COR-L47 (cell line): ENCODE data around the gene ANKRD13B.

Experiments
- DNase-seq: peaks from one replicate; lab custom pipeline; 2025; lab: John Stamatoyannopoulos, UW

The ANKRD13B gene

GRCh38 chr17:29594519-29595090 is 1.7 kb downstream of the ANKRD13B start:
- DNase-seq: no peak

DNA sequence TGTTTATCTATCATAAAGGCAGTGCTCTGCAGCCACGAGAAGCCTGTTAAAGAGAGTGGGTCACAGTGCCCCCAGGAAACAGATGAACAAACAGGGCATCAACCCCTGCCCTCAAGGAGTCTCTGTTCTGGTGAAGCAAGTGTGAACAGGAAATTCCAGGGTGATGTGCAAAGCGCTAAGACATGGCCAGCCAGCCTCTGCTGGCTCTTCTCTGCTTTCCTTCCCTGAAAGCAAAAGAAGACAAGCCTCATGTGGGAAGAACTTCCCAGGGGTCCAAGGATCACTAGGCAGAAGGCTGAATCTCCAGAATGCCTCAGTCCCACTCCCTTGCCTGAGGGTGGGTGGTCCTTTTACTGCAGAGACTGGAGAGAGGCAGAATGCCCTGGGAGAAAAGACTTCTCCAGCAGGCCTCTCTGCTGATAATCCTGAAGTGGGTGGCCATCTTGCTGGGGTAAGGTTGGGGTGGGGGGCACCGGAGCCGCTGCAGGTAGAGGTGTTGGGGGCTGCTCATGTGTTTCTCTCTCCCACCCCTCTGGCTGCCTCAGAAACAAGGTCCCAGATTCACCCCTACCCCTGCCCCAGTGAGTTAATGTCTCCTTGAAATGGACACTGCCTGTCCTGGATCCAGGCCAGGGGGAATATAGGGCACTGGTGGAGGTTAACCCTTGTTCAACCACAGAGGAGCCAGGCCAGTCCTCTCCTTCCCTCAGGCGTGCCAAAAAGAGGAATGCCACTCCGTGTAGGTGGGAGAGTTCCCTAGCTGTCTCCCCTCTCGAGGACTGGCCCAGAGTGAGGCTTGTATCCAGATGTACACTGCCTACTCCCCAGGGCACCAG is 2.4 kb downstream of the ANKRD13B start:
- DNase-seq: no peak

GRCh38 chr17:29595943-29596774 is 3.2 kb downstream of the ANKRD13B start:
- DNase-seq: no peak

GRCh38 chr17:29596811-29597210 is 3.9 kb downstream of the ANKRD13B start:
- DNase-seq: no peak

DNA sequence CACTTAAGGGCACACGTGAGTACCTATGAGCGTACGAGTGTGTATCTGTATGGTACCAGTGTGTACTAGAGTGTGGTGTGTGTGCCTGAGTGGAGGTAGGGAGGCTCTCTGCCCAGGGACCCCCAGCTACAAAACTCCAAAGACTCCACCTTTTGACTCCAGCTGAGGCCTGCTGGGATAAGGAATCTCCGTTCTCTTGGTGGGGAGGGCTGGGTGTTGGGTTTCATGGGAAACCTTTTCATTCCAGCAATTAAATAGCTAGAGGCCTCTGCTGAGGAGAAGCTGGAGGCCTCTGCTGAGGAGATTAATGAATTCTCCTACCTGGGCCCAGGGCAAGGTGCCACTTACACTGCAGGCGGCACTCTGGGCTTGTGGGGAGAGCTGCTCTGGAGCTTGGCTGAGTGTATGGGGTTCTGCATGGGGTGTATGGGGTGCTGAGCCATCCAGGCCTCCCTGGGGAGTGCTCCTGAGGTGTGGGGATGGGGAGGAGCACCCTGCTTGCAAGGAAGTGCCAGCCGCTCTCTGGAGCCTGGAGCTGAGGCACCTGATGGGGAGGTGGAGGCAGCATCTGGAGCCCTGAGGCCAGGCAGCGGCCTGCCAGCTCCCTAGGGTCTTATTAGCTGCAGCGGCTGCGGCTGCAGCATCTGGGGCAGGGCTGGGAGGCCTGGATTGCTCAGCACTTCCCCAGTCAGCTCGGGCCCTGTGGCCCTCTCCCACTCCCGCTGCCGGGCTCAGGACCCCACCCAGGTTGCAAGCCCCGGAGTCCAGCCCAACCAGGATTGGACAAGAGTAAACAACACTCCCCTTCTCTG is 4.6 kb downstream of the ANKRD13B start:
- no peak for DNase-seq

DNA sequence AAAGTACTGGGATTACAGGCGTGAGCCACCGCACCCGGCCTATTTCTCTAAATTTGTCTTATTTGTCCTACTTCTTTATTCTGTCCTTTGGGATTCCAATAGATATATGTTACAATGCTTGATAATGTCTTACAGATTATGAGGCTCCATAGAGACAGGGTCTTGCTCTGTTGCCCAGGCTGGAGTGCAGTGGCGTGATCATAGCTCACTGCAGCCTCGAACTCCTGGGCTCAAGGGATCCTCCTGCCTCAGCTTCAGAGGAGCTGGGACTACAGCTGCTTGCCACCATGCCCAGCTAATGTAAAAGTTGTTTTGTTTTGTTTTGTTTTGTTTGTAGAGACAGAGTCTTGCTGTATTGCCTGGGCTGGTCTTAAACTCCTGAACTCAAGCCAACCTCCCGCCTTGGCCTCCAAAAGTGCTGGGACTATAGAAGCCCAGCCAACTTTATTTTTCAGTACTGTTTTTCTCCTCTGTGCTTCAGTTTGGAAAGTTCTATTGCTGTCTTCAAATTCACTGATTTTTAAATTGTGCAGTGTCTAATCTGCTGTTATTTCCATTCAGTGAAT is 10.3 kb downstream of the ANKRD13B start:
- DNase-seq: no peak

DNA sequence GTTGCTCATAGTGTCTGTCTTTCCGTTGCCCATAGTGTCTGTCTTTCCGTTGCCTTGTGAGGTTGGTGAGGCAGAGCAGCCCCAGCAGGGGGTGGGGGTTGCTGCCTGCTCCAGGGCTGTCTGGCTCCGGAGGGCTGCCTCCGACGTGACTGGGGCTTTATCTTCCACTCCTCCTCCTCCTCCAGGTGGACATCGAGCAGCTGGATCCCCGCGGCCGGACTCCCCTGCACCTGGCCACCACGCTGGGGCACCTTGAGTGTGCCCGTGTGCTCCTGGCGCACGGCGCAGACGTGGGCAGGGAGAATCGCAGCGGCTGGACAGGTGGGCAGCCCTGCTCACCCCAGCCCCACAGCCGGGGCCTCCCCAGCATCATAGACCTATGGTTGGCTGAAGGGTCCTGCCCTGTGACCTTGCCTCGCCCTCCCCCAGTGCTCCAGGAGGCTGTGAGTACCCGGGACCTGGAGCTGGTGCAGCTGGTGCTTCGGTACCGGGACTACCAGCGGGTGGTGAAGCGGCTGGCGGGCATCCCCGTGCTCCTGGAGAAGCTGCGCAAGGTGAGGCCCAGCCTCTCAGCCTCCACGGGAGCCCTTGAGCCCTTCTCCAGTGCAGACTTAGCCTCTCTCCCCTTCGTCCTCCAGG is 14.7 kb downstream of the ANKRD13B start:
- DNase-seq: no peak

GRCh38 chr17:29608986-29609385 is 16.1 kb downstream of the ANKRD13B start:
- DNase-seq: no peak

GRCh38 chr17:29610395-29610794 is 17.5 kb downstream of the ANKRD13B start:
- DNase-seq: no peak

DNA sequence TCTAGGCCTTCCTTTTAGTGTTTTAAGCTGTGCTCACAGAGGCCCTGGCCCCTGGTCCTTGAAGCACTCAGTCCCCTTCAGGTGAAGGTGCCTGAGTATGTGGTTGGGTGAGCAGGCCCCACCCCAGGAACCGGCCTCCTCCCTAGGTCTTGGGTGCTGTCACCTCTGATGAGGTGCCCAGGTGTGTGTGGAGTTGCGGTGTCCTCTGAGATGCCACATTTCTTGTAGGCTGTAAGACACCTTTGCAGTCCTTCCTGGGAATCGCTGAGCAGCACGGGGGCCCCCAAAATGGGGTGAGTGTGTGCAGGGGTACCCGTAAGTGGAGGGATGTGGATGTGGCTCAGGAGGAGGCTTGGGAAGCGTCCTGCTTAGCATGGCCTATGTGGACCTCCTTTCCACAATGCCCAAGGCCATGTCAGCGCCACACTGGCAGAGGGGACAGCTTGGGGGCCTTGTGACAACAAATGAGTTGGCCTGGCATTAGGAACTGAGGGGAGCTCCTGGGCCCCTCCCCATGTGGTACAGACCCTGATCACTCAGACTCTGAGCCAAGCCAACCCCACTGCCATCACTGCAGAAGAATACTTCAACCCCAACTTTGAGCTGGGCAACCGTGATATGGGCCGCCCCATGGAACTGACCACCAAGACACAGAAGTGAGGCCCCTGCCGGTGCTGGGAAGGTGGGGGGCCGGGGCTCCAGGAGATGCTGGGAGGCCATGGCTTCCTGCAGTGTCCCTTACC is 18.6 kb downstream of the ANKRD13B start:
- DNase-seq: no peak

- DNase-seq: no peak
These were observed 19.1 kb downstream of the ANKRD13B start for GRCh38 chr17:29612094-29612403.

- no peak for DNase-seq
These were observed 19.7 kb downstream of the ANKRD13B start for GRCh38 chr17:29612404-29613280.

- DNase-seq: no peak
These were observed 20.5 kb downstream of the ANKRD13B start for GRCh38 chr17:29613352-29613837.

GRCh38 chr17:29613856-29614255 is 20.9 kb downstream of the ANKRD13B start:
- no peak for DNase-seq

GRCh38 chr17:29614349-29615047 is 21.6 kb downstream of the ANKRD13B start:
- no peak for DNase-seq

DNA sequence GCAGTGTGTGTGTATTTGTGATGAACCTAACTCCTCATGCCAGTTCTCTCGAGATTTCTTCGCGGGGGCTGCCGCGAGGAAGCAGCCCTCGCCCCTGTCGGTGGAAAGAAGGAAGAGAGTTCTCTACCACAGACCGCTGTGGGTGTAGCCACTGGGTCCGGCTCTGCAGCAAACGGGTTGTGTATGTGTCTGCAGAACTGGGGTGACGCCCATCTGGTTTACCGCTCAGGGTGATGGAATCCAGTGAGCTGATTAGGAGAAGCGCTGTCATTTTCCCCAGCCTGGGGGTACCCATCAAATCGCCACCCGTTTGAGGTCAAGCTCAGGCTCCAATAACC is 22.1 kb downstream of the ANKRD13B start:
- DNase-seq: no peak

GRCh38 chr17:29615492-29616299 is 22.8 kb downstream of the ANKRD13B start:
- peak; percentile 76 for DNase-seq
